Heart right ventricle (tissue), 16 donors: ENCODE data around the gene LRRC71. TPM values are rescaled to one million over a fixed set of nuclear protein-coding genes. Genes with fewer than 3 reads are reported as not detected.
A peak's percentile ranks its signal among the peaks of the same experiment; 100 is the strongest.

Experiments used
- ATAC-seq, 8 donors: fragments of 200-7000 bp; cut with Tn5 transposase; one replicate each; pipeline ENCODE4 v1.9.1; 2020; ENCODE audit warnings: mild to moderate bottlenecking in 8 of 8, moderate library complexity in 8 of 8, moderate number of reproducible peaks in 1 of 8
- DNase-seq, 2 donors: peaks; one replicate each; pipeline ENCODE4 v3.0.0-alpha.2; 2020
- H3K27ac ChIP-seq, 10 donors: fragments of 200-600 bp; sonication (generic) in 2 of 10; one replicate each; pipeline versions ENCODE4 v1.5.0 to v1.8.0; 2020 to 2022; ENCODE audit warnings: mild to moderate bottlenecking in 3 of 10
- H3K27me3 ChIP-seq, 7 donors: fragments of 200-600 bp; one replicate each; pipeline ENCODE4 v1.8.0; 2021 to 2022; ENCODE audit warnings: mild to moderate bottlenecking in 2 of 7
- H3K36me3 ChIP-seq, 9 donors: fragments of 200-600 bp; sonication (generic) in 1 of 9; one replicate each; pipeline versions ENCODE4 v1.5.0 to v1.8.0; 2020 to 2022; ENCODE audit warnings: mild to moderate bottlenecking in 2 of 9
- H3K4me1 ChIP-seq, 9 donors: fragments of 200-600 bp; sonication (generic) in 1 of 9; one replicate each; pipeline versions ENCODE4 v1.5.0 to v1.8.0; 2020 to 2022; ENCODE audit warnings: mild to moderate bottlenecking in 4 of 9
- H3K4me3 ChIP-seq, 10 donors: fragments of 200-600 bp; sonication (generic) in 2 of 10; one replicate each; pipeline versions ENCODE4 v1.5.0 to v1.8.0; 2020 to 2022; ENCODE audit warnings: mild to moderate bottlenecking in 7 of 10, moderate library complexity in 2 of 10
- H3K9me3 ChIP-seq, 11 donors: fragments of 200-600 bp in 10 of 11; sonication (generic) in 2 of 11; one replicate each; pipeline versions ENCODE4 v1.5.0 to v1.8.0; 2013 to 2022; ENCODE audit warnings: mild to moderate bottlenecking in 2 of 11, control low read depth in 1 of 11, moderate library complexity in 1 of 11
- CTCF ChIP-seq, 9 donors: fragments of 200-600 bp; sonication (generic) in 2 of 9; IDR thresholded peaks; one replicate each; pipeline versions ENCODE4 v1.5.0 to v1.8.0; 2021 to 2022; ENCODE audit warnings: antibody characterized with exemption in 9 of 9, mild to moderate bottlenecking in 5 of 9, moderate library complexity in 1 of 9
- WGBS, 2 donors: extraction: QIAGEN DNeasy Blood & Tissue Kit; methylation state at CpG; one replicate each; pipeline ENCODE4 v1.1.7; 2013; ENCODE audit warnings: inconsistent platforms in 1 of 2; 5-methylcytosine and 5-hydroxymethylcytosine counted together
- intact Hi-C, 10 donors: fragments of 100-400 bp; cut with DNase I; formaldehyde crosslinking; loops; one replicate each; pipeline versions ENCODE4 v1.11.1 to v1.14.2; 2022
- polyA plus RNA-seq, 2 donors: library from polyadenylated mRNA; stranded (reverse); fragments of 200-250 nt; gene quantifications; one replicate each; pipeline ENCODE4 v1.2.3, GENCODE V29; 2013
- total RNA-seq, 10 donors: library from RNA; stranded (reverse); fragmentation: NEBNext Ultra II Directional in 3 of 10; extraction: Animal tissue kit (Norgen Biotek cat#: 25700) in 3 of 10; gene quantifications; one replicate each; pipeline versions ENCODE4 v1.2.1 to v1.2.4, GENCODE V29; 2021 to 2023
- donor health status: Arrhythmogenic right ventricular cardiomyopathy.
- donor health status: ischemic (EF 13 %, LVEDD 7.1; RV severe dilation, severe dysfunction).
- donor health status: healthy with polysubstance abuse.
- donor health status: DM: no; HTN: yes; CAD: no.
- donor health status: DM: no; HTN: no; CAD: no.
- donor health status: ischemic (EF 25% LVEDD 6.9; RV normal size, moderate dysfunction).
- donor health status: ischemic (EF 25% LVEDD 5.7; RV mildly dilated, moderate dysfunction).
- donor health status: healthy.
- donor health status: DM: yes; HTN: yes; CAD: no.
- donor health status: Ischemic cardiomyopathy.
- donor health status: ischemic (EF 35%, LVEDD 5.7; RV mildly dilated, moderate dysfunction).
- donor health status: nonischemic (EF 11% LVEDD 7.7; RV severe dilation, severe dysfunction).
- donor health status: DM: yes; HTN: yes; CAD: no.
- donor health status: PGD.
- donor health status: ischemic (EF 29% LVEDD 5.4; RV normal size, mild dysfunction).
- donor health status: nonischemic (EF 23%, LVEDD 6.1; RV moderate dilation, normal function).

Gene LRRC71
- total and polyA plus RNA-seq, 12 donors = 0.06 to 0.51 (median 0.35) TPM; not detected in 7

GRCh38 chr1:156894711-156895454 is 25.5 kb upstream of the LRRC71 start:
- Histone ChIP-seq H3K9me3 (no peaks in the 10 kb centered on the region), H3K27ac (peak overlapping the region; percentile 89 to 98 (median 96)), H3K27me3 (peaks cover 0 to 43% (median 9%) of the 10 kb centered on the region in 7 donors), H3K4me3 (peak overlapping the region in 9 of 10 donors; percentile 62 to 82 (median 71)), H3K4me1 (peaks cover 25 to 80% (median 70%) of the 10 kb centered on the region in 9 donors), H3K36me3 (no peaks in the 10 kb centered on the region)
- 37 to 66% methylated on average over 12 of the region's 12 CpGs for WGBS, 2 donors
- peak; percentile 7 to 65 (median 31) for ATAC-seq
- no peak for TF ChIP-seq CTCF (IDR thresholded peaks at IDR 0.05)
- DNase-seq = peak; percentile 69 to 71
- intact Hi-C loops = loop anchor here in 4 of 10 donors (5.0 to 10.0 kb wide), 5 partner anchors 32 to 393 kb away; partner anchors contain the start of genes ISG20L2 (in 2 of the 4), METTL25B (in 2 of the 4) and MEF2D (in 1 of the 4)

- peaks cover 0 to 43% (median 9%) of the 10 kb centered on the region in 7 donors for H3K27me3 ChIP-seq
- H3K27ac ChIP-seq = peak overlapping the region; percentile 89 to 98 (median 96)
- no peaks in the 10 kb centered on the region for H3K36me3 ChIP-seq
- DNase-seq (no peak), ATAC-seq (no peak)
- intact Hi-C loops = loop anchor here in 1 of 10 donors (10.0 kb wide), 1 partner anchor 231 kb away; no protein-coding TSS in a partner anchor
- TF ChIP-seq CTCF (IDR thresholded peaks at IDR 0.05) = no peak
- no peaks in the 10 kb centered on the region for H3K9me3 ChIP-seq
- peak overlapping the region in 9 of 10 donors; percentile 62 to 82 (median 71) for H3K4me3 ChIP-seq
- WGBS, 2 donors = 62 to 65% methylated on average over 4 of the region's 4 CpGs
- peaks cover 26 to 86% (median 75%) of the 10 kb centered on the region in 9 donors for H3K4me1 ChIP-seq
Measured at GRCh38 chr1:156895455-156895812, 25.0 kb upstream of the LRRC71 start.

- no peak for TF ChIP-seq CTCF (IDR thresholded peaks at IDR 0.05)
- Histone ChIP-seq H3K36me3 (no peaks in the 10 kb centered on the region), H3K4me1 (peaks cover 31 to 91% (median 80%) of the 10 kb centered on the region in 9 donors), H3K27ac (peak overlapping the region; percentile 89 to 98 (median 96)), H3K27me3 (peaks cover 0 to 42% (median 9%) of the 10 kb centered on the region in 7 donors), H3K4me3 (peak overlapping the region in 6 of 10 donors; percentile 62 to 82 (median 70)), H3K9me3 (no peaks in the 10 kb centered on the region)
- DNase-seq (no peak), ATAC-seq (no peak)
- intact Hi-C loops = loop anchor here in 1 of 10 donors (10.0 kb wide), 1 partner anchor 231 kb away; no protein-coding TSS in a partner anchor
- 80 to 82% methylated on average over 6 of the region's 6 CpGs for WGBS, 2 donors
Measured at GRCh38 chr1:156895927-156896326, 24.5 kb upstream of the LRRC71 start.

- DNase-seq (no peak), ATAC-seq (peak in 1 of 8 donors; percentile 7)
- Histone ChIP-seq H3K4me3 (peak overlapping the region in 5 of 10 donors; percentile 22 to 82 (median 64)), H3K27ac (peak overlapping the region in 9 of 10 donors; percentile 89 to 98 (median 94)), H3K36me3 (no peaks in the 10 kb centered on the region), H3K4me1 (peaks cover 33 to 95% (median 87%) of the 10 kb centered on the region in 9 donors), H3K9me3 (no peaks in the 10 kb centered on the region), H3K27me3 (peaks cover 0 to 37% (median 9%) of the 10 kb centered on the region in 7 donors)
- intact Hi-C loops = loop anchor here in 1 of 10 donors (10.0 kb wide), 1 partner anchor 232 kb away; no protein-coding TSS in a partner anchor
- WGBS, 2 donors = 75 to 80% methylated on average over 16 of the region's 16 CpGs
- TF ChIP-seq CTCF (IDR thresholded peaks at IDR 0.05) = no peak
Measured at GRCh38 chr1:156896490-156897033, 23.9 kb upstream of the LRRC71 start.
